Transverse colon (tissue), 4 donors: Measurements from ENCODE around the gene LGALS8.

ENCODE experiments used
- EP300 ChIP-seq: sonication (generic); formaldehyde crosslinking; IDR thresholded peaks from one replicate; pipeline ENCODE4 v1.6.1; 2017; ENCODE audit warnings: antibody characterized with exemption, low read depth
- POLR2A ChIP-seq: fragments of 450-650 bp; IDR thresholded peaks from one replicate; pipeline ENCODE4 v1.6.1; 2016; ENCODE audit warnings: antibody characterized with exemption, mild to moderate bottlenecking, moderate library complexity
- POLR2AphosphoS5 ChIP-seq, 3 donors: sonication (generic); formaldehyde crosslinking; IDR thresholded peaks; one replicate each; pipeline ENCODE4 v1.6.1; 2016; ENCODE audit warnings: antibody characterized with exemption in 3 of 3
- TF ChIP-seq, protein P1 (sequence below), 5 experiments: fragments of 200-600 bp in 3 of 5; fragments of 450-650 bp in 2 of 5; sonication (generic) in 3 of 5; IDR thresholded peaks; 1 replicate in 2 of 5; 2 replicates in 3 of 5; pipeline ENCODE4 v1.5.1; 2016 to 2017; ENCODE audit warnings: antibody characterized with exemption in 5 of 5, inconsistent platforms in 3 of 5, mild to moderate bottlenecking in 2 of 5, moderate library complexity in 1 of 5

DNA sequence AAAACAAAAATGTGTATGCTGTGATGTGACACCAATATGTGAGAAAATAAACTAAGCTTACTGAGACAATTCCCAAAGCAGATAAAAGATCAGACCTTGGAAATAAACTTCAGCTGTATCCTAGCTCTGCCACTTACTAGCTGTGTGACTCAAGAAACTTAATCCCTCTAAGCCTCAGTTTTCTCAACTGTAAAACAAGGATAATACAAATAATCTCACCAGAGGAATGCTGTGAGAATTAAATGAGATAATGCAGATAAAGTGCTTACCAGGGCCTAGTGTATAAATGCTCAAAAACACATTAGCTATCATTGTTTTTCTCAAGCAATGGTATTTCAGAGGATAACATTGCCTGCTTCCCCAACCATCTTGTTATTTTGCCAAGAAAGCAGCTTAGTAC lies 78.4 kb downstream of the LGALS8 start:
- TF ChIP-seq POLR2AphosphoS5 (IDR thresholded peaks at IDR 0.05) (no peak), POLR2A (no peak), EP300 (no peak)
- TF ChIP-seq, protein P1, sequence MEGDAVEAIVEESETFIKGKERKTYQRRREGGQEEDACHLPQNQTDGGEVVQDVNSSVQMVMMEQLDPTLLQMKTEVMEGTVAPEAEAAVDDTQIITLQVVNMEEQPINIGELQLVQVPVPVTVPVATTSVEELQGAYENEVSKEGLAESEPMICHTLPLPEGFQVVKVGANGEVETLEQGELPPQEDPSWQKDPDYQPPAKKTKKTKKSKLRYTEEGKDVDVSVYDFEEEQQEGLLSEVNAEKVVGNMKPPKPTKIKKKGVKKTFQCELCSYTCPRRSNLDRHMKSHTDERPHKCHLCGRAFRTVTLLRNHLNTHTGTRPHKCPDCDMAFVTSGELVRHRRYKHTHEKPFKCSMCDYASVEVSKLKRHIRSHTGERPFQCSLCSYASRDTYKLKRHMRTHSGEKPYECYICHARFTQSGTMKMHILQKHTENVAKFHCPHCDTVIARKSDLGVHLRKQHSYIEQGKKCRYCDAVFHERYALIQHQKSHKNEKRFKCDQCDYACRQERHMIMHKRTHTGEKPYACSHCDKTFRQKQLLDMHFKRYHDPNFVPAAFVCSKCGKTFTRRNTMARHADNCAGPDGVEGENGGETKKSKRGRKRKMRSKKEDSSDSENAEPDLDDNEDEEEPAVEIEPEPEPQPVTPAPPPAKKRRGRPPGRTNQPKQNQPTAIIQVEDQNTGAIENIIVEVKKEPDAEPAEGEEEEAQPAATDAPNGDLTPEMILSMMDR (IDR thresholded peaks at IDR 0.05) = no peak
